Daoy (cell line): Measurements from ENCODE around the gene FBXL13. TPM values are rescaled to one million over a fixed set of nuclear protein-coding genes. Genes with fewer than 3 reads are reported as not detected.
"Not testable (repeated sequence)": the region's sequence is repeated elsewhere in the genome, so short reads cannot be mapped to it uniquely, and the experiment has no call there.

Experiments
- DNase-seq: peaks from one replicate; pipeline ENCODE4 v3.0.0-alpha.2; 2015; ENCODE audit warnings: low read depth
- total RNA-seq: library from RNA; depleted of rRNA; stranded (reverse); fragments of >200 nt; shearing (Covaris generic); gene quantifications from 2 replicates; pipeline ENCODE4 v1.2.3, GENCODE V29; 2014

FBXL13 gene
- total RNA-seq, 1 experiment from 2014 or later, result 3.1 TPM

DNA sequence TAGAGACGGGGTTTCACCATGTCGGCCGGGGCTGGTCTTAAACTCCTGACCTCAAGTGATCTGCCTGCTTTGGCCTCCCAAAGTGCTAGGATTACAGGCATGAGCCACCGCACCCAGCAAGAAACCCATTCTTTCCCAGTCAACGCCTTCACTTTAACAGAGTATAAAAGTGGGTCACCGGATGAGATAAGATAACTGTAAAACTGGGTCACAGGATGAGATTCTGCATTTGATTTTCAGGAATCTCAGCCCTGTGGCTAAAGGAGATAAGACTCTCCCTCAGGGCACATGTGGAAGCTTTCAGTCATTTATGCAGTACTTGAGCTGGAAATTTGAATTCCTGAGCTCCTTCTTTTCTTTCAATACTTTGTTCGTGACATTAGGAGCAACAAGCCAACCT, 91.0 kb downstream of the FBXL13 start:
- peak; percentile 38 for DNase-seq

DNA sequence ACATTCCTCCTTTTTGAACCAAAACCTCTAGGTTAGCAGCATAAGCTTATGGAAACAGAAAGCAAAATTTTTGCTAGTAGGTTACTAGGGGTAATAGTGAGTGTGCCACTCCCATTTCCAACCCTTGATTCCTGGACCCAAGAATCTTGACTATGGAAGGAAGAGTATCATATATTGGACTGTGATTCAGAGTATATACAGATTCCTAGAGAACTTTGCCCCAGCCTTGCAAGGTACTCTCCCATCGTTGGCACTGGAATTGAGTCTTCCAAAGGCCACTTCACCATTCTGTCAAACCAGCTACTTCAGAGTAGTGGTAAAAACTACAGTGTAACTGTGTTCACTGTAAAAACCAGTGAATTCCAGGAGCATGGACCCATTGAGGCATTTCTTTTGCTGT, 92.4 kb downstream of the FBXL13 start:
- no peak for DNase-seq

- no peak for DNase-seq
Observed at GRCh38 chr7:102981451-102981850, 93.1 kb downstream of the FBXL13 start.

GRCh38 chr7:102979670-102980069, 94.9 kb downstream of the FBXL13 start:
- no peak for DNase-seq

DNA sequence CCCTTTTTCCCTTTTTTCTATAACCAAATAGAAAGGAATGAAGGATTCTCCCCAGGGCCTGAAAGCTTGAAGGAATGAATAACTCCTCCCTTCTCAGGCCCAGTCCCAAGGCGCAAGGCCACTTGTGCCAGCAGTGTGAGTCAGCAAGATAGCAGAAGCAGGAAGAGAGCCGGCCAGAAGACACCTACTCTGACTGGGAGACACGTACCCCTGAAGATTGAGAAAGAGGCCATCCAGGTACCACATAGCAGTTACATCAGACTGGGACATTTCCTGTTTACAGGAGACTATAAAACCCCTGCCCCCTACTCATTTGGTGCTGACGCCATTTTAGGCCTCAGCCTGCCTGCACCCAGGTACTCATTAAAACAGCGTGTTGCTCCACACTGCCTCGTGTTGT, 96.3 kb downstream of the FBXL13 start:
- peak; percentile 94 for DNase-seq

DNA sequence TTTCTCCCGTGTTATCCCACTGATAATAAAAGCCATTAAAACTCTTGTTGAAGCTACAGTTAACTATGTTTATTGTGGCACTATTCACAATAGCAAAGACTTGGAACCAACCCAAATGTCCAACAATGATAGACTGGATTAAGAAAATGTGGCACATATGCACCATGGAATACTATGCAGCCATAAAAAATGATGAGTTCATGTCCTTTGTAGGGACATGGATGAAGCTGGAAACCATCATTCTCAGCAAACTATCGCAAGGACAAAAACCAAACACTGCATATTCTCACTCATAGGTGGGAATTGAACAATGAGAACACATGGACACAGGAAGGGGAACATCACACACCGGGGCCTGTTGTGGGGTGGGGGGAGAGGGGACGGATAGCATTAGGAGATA, 97.0 kb downstream of the FBXL13 start:
- DNase-seq, result not testable (repeated sequence)

- DNase-seq, result no peak
Observed at GRCh38 chr7:102976493-102976892, 98.1 kb downstream of the FBXL13 start.

GRCh38 chr7:102975854-102976253, 98.7 kb downstream of the FBXL13 start:
- DNase-seq, result no peak

GRCh38 chr7:102974366-102975236, 100.0 kb downstream of the FBXL13 start:
- peak; percentile 33 for DNase-seq

DNA sequence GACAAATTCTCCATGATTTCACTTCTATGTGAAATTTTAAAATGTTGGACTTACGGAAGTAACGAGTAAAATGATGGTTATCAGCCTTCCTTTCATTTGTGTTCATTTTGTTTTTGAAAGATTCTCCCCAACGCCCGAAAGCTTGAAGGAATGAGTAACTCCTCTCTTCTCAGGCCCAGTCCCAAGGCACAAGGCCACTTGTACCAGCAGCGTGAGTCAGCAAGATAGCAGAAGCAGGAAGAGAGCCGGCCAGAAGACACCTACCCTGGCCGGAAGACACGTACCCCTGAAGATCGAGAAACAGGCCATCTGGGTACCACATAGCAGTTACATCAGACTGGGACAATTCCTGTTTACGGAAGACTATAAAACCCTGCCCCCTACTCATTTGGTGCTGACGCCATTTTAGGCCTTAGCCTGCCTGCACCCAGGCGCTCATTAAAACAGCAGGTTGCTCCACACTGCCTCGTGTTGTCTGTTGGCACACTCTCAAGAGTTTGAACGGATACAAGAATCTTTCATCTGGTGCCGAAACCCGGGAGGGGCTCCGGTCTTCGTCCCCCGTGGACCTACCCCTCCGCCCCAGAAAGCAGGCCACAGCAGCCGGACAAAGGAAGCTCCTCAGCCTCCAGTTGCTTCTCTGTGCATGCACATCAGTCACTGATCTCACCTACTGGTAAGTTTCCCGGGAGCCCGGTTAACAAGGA, 101.3 kb downstream of the FBXL13 start:
- DNase-seq, result peak; percentile 70

DNA sequence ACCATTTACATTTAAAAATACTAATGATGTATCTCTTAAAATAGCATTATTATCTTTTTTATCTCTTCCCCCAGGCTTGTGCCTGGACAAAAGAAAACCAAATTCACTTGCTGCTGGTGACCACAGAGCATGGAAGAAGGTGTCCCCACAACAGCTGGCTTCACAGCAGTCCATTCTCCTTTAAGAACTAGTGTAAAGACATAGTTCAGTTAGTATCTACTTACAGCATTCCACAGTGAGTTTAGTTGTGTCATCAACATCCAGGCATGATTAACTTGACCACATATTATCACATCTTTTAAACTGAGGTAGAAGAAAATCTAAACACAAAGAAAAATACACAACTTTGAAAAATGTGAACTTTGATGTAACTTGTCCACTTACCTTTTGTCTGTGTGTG, 106.8 kb downstream of the FBXL13 start:
- no peak for DNase-seq

DNA sequence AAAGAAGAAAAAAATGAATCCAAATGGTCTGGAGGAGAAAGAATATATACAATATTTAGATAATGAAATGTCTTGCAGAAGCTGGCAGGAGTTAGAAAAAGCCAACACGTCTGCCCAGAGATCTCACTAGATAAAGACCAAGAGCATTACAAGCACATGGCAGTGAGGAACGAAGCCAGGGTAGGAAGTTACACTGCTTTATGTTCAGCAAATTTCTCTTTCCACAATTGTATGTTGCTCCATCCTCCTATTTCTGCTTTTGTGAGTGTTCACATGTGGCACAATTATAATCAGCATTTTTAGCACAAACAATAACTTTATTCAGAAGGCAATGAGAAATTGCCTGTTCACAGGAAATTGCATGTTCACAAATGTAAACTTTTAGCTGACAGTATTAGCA, 108.1 kb downstream of the FBXL13 start:
- no peak for DNase-seq

GRCh38 chr7:102961993-102962392, 112.6 kb downstream of the FBXL13 start:
- not testable (repeated sequence) for DNase-seq

DNA sequence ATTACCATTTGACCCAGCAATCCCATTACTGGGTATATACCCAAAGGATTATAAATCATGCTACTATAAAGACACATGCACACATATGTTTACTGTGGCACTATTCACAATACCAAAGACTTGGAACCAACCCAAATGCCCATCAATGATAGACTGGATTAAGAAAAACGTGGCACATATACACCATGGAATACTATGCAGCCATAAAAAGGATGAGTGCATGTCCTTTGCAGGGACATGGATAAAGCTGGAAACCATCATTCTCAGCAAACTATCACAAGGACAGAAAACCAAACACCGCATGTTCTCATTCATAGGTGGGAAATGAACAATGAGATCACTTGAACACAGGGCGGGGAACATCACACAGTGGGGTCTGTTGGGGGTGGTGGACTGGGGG, 116.6 kb downstream of the FBXL13 start:
- DNase-seq, result not testable (repeated sequence)

DNA sequence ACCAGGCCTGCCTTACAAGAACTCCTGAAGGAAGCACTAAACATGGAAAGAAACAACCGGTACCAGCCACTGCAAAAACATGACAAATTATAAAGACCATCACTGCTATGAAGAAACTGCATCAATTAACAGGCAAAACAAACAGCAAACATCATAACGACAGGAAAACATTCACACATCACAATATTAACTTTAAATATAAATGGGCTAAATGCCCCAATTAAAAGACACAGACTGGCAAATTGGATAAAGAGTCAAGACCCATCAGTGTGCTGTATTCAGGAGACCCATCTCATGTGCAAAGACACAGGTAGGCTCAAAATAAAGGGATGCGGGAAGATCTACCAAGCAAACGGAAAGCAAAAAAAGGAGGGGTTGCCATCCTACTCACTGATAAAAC, 120.2 kb downstream of the FBXL13 start:
- not testable (repeated sequence) for DNase-seq

- no peak for DNase-seq
Observed at GRCh38 chr7:102953406-102953805, 121.2 kb downstream of the FBXL13 start.

GRCh38 chr7:102951839-102952238, 122.8 kb downstream of the FBXL13 start:
- no peak for DNase-seq

- no peak for DNase-seq
Observed at GRCh38 chr7:102944241-102944640, 130.4 kb downstream of the FBXL13 start.

DNA sequence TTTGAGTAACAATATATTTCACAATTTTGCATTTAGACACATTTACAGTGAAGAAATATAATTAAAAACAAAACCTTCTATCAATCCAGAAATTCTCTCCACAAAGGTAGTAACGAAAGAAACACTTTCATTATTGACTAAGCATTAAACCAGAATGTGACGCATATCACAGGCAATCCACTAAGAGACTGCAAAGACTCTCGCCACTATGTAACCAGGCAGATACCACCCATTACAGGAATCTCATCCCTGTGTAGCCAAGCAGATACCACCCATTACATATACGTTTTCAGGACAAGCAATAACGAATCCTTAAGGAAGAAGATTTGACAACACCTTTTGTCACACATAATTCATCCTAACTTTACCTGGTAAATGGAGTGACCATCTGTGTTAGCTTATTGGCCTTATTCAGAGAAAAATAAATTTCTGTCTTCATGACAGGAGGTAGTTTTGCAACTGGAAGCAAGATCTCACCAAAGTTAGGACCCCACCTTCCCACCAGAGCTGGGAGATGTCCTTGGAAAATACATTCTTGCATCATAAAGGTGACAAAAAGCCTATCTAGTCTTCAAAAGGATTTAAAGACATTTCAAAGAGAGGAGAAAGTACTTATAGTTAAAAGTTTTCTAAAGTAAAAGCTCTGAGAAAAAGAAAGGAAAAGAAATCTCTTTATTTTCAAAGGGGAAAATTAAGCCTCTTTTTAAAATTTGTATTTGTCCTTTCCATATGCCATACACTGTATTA, 131.0 kb downstream of the FBXL13 start:
- no peak for DNase-seq

GRCh38 chr7:102942868-102943267, 131.7 kb downstream of the FBXL13 start:
- DNase-seq, result no peak

DNA sequence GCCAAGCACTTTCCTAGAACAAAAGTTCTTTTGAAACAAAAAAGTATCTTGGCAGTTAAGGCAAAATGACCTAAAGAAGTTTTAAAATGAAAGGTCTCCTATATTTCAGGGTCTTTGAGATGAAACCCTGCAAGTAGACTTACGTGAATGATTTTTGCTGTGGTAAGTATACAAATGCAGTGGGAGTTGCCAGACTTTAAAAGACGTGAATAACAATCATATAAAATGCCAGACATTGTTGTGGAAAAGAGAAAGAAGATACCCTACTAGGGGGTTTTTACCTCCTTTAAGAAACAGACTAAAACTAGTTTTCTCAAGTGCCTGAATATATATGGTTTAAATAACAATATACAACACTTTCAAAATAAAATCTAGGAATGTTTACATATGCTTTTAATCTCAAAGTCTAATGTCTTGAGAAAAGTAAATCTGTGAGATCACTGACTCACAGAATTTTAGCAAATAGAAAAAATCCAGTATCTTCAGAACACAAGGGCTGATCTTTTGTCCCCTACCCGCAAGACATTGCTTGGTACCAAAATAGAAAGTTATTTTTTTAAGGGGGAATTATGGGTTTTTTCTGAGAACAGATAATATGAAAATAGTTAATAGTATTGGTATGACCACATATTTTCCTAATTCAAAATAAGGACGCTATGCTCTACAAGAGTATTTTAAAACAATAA, 132.3 kb downstream of the FBXL13 start:
- DNase-seq, result no peak

GRCh38 chr7:102938679-102939078, 135.9 kb downstream of the FBXL13 start:
- DNase-seq, result no peak
